Neural cell (in vitro differentiated cells): ENCODE data around the gene GTSF1L. TPM values are rescaled to one million over a fixed set of nuclear protein-coding genes. Genes with fewer than 3 reads are reported as not detected.

ENCODE experiments used
- H2AFZ ChIP-seq: fragments of 200-600, 300-800 bp; sonication (generic), shearing (Covaris generic); 2 replicates; pipeline ENCODE4 v1.6.0; 2014; ENCODE audit warnings: low read depth, mild to moderate bottlenecking, antibody characterized with exemption, low read length, moderate library complexity
- H3F3A ChIP-seq: fragments of 200-600 bp; shearing (Covaris generic); 2 replicates; pipeline ENCODE4 v1.6.1; 2016; ENCODE audit warnings: mild to moderate bottlenecking, moderate library complexity, mixed read lengths, antibody characterized with exemption, low read length; ENCODE audit not compliant: insufficient read depth, poor library complexity, severe bottlenecking
- H3K27ac ChIP-seq: fragments of 200-600, 300-800 bp; sonication (generic), shearing (Covaris generic); 2 replicates; pipeline ENCODE4 v1.5.1; 2014; ENCODE audit warnings: mild to moderate bottlenecking, low read length, moderate library complexity
- H3K27me3 ChIP-seq: fragments of 300-800, 200-600 bp; sonication (generic), shearing (Covaris generic); 2 replicates; pipeline ENCODE4 v1.6.0; 2014; ENCODE audit warnings: mild to moderate bottlenecking, low read depth, low read length, moderate library complexity; ENCODE audit not compliant: insufficient read depth
- H3K36me3 ChIP-seq: fragments of 300-800, 200-600 bp; sonication (generic), shearing (Covaris generic); 2 replicates; pipeline ENCODE4 v1.5.1; 2014; ENCODE audit warnings: mild to moderate bottlenecking, antibody characterized with exemption, low read length, moderate library complexity; ENCODE audit not compliant: insufficient read depth
- H3K4me2 ChIP-seq: fragments of 300-800, 200-600 bp; sonication (generic), shearing (Covaris generic); 2 replicates; pipeline ENCODE4 v1.6.0; 2014; ENCODE audit warnings: mild to moderate bottlenecking, low read length
- H3K4me3 ChIP-seq: fragments of 300-800, 200-600 bp; sonication (generic), shearing (Covaris generic); 2 replicates; pipeline ENCODE4 v1.5.1; 2014; ENCODE audit warnings: mild to moderate bottlenecking, low read length, moderate library complexity
- H3K79me2 ChIP-seq: fragments of 200-600 bp; shearing (Covaris generic); replicated peaks from 2 replicates; pipeline ENCODE4 v1.6.0; 2014; ENCODE audit warnings: mild to moderate bottlenecking, low read length, moderate library complexity; ENCODE audit not compliant: insufficient read depth
- H3K9ac ChIP-seq: fragments of 300-800, 200-600 bp; sonication (generic), shearing (Covaris generic); 2 replicates; pipeline ENCODE4 v1.6.1; 2016; ENCODE audit warnings: mild to moderate bottlenecking, low read length, mixed read lengths
- H3K9me2 ChIP-seq: fragments of 200-600 bp; shearing (Covaris generic); 2 replicates; pipeline ENCODE4 v1.6.1; 2016; ENCODE audit warnings: mild to moderate bottlenecking, low read length, mixed read lengths; ENCODE audit not compliant: insufficient read depth
- H3K9me3 ChIP-seq: fragments of 200-600, 300-800 bp; sonication (generic), shearing (Covaris generic); 2 replicates; pipeline ENCODE4 v1.6.1; 2016; ENCODE audit warnings: mild to moderate bottlenecking, mixed run types, low read length, moderate library complexity, mixed read lengths
- H4K20me1 ChIP-seq: fragments of 200-600 bp; shearing (Covaris generic); 2 replicates; pipeline ENCODE4 v1.6.1; 2016; ENCODE audit warnings: mild to moderate bottlenecking, mixed run types; ENCODE audit not compliant: insufficient read depth
- CTCF ChIP-seq: fragments of 450-650 bp; IDR thresholded peaks from 2 replicates; pipeline ENCODE4 v1.5.1; 2014; ENCODE audit warnings: antibody characterized with exemption, mild to moderate bottlenecking, moderate library complexity; ENCODE audit not compliant: poor library complexity, severe bottlenecking
- EP300 ChIP-seq: fragments of 450-650 bp; conservative IDR thresholded peaks from 2 replicates; pipeline ENCODE4 v1.6.1; 2014; ENCODE audit warnings: antibody characterized with exemption, mild to moderate bottlenecking, moderate library complexity; ENCODE audit not compliant: poor library complexity, severe bottlenecking
- EZH2 ChIP-seq: fragments of 200-600, 300-800 bp; shearing (Covaris generic), sonication (generic); IDR thresholded peaks from 2 replicates; pipeline ENCODE4 v1.6.1; 2014; ENCODE audit warnings: antibody characterized with exemption, low read length, borderline replicate concordance, mild to moderate bottlenecking; ENCODE audit not compliant: insufficient read depth, poor library complexity, severe bottlenecking
- MXI1 ChIP-seq: fragments of 450-650 bp; conservative IDR thresholded peaks from 2 replicates; pipeline ENCODE4 v1.6.1; 2014; ENCODE audit warnings: antibody characterized with exemption, mild to moderate bottlenecking; ENCODE audit not compliant: poor library complexity, severe bottlenecking
- POLR2AphosphoS5 ChIP-seq: IDR thresholded peaks from 2 replicates; pipeline ENCODE4 v1.6.1; 2012
- RAD21 ChIP-seq: fragments of 450-650 bp; conservative IDR thresholded peaks from 2 replicates; pipeline ENCODE4 v1.6.1; 2014; ENCODE audit warnings: antibody characterized with exemption, mild to moderate bottlenecking, moderate library complexity
- REST ChIP-seq: IDR thresholded peaks from 2 replicates; pipeline ENCODE4 v1.6.1; 2012; ENCODE audit warnings: borderline replicate concordance
- SMC3 ChIP-seq: fragments of 450-650 bp; conservative IDR thresholded peaks from 2 replicates; pipeline ENCODE4 v1.6.1; 2014; ENCODE audit warnings: antibody characterized with exemption, mild to moderate bottlenecking, moderate library complexity; ENCODE audit not compliant: poor library complexity
- TAF1 ChIP-seq: IDR thresholded peaks from 2 replicates; pipeline ENCODE4 v1.6.1; 2012; ENCODE audit warnings: low read depth
- polyA plus RNA-seq: library from polyadenylated mRNA; depleted of rRNA; stranded (reverse); fragments of >200 nt; gene quantifications from 2 replicates; pipeline ENCODE4 v1.2.3, GENCODE V29; 2014

Gene GTSF1L
- polyA plus RNA-seq, 1 donor from 2014 or later, result not detected

GRCh38 chr20:43716757-43717615, 9.8 kb downstream of the GTSF1L start:
- Histone ChIP-seq H4K20me1 (no peaks in the 10 kb centered on the region), H3K9ac (no peak overlapping the region), H3K9me2 (no peaks in the 10 kb centered on the region), H3K4me2 (no peak overlapping the region), H3F3A (no peaks in the 10 kb centered on the region), H3K27me3 (no peaks in the 10 kb centered on the region), H3K9me3 (no peaks in the 10 kb centered on the region), H2AFZ (no peak overlapping the region), H3K27ac (no peak overlapping the region), H3K4me3 (no peak overlapping the region), H3K79me2 (no peaks in the 10 kb centered on the region), H3K36me3 (no peaks in the 10 kb centered on the region)
- TF ChIP-seq SMC3, result no peak
- TF ChIP-seq CTCF, result no peak
- TF ChIP-seq POLR2AphosphoS5, result no peak
- no peak for TF ChIP-seq RAD21
- TF ChIP-seq EZH2, result no peak
- TF ChIP-seq MXI1, result no peak
- TF ChIP-seq TAF1, result no peak
- no peak for TF ChIP-seq EP300
- no peak for TF ChIP-seq REST

- Histone ChIP-seq H4K20me1 (no peaks in the 10 kb centered on the region), H3K4me3 (no peak overlapping the region), H3K27me3 (no peaks in the 10 kb centered on the region), H3K36me3 (no peaks in the 10 kb centered on the region), H3K9ac (no peak overlapping the region), H3K4me2 (no peak overlapping the region), H3K9me3 (no peaks in the 10 kb centered on the region), H3F3A (no peaks in the 10 kb centered on the region), H2AFZ (no peak overlapping the region), H3K79me2 (no peaks in the 10 kb centered on the region), H3K9me2 (no peaks in the 10 kb centered on the region), H3K27ac (no peak overlapping the region)
- TF ChIP-seq REST (no peak), POLR2AphosphoS5 (no peak), TAF1 (no peak), SMC3 (no peak), CTCF (no peak), RAD21 (no peak), MXI1 (no peak), EP300 (no peak), EZH2 (no peak)
Observed at GRCh38 chr20:43716123-43716522, 10.7 kb downstream of the GTSF1L start.
